SH-SY5Y (cell line): ENCODE measurements around the gene DLGAP1.

ENCODE experiments used
- GATA2 ChIP-seq: IDR thresholded peaks from 2 replicates; pipeline ENCODE4 v1.6.1; 2011; ENCODE audit warnings: mild to moderate bottlenecking, low read depth, low read length
- GATA3 ChIP-seq: IDR thresholded peaks from 2 replicates; pipeline ENCODE4 v1.6.1; 2011; ENCODE audit warnings: low read depth, mild to moderate bottlenecking, low read length, moderate library complexity

The DLGAP1 gene

GRCh38 chr18:3693410-3693809 is 761.7 kb downstream of the DLGAP1 start:
- no peak for TF ChIP-seq GATA2
- no peak for TF ChIP-seq GATA3

GRCh38 chr18:3692691-3693090 is 762.4 kb downstream of the DLGAP1 start:
- TF ChIP-seq GATA2 (no peak), GATA3 (no peak)

GRCh38 chr18:3692113-3692621 is 762.9 kb downstream of the DLGAP1 start:
- TF ChIP-seq GATA3: no peak
- no peak for TF ChIP-seq GATA2

GRCh38 chr18:3691705-3692104 is 763.4 kb downstream of the DLGAP1 start:
- no peak for TF ChIP-seq GATA2
- no peak for TF ChIP-seq GATA3

- TF ChIP-seq GATA2 (no peak), GATA3 (no peak)
These were observed 764.4 kb downstream of the DLGAP1 start for GRCh38 chr18:3690764-3691066.

GRCh38 chr18:3689986-3690763 is 764.9 kb downstream of the DLGAP1 start:
- TF ChIP-seq GATA3 (no peak), GATA2 (no peak)

GRCh38 chr18:3689091-3689490 is 766.0 kb downstream of the DLGAP1 start:
- no peak for TF ChIP-seq GATA2
- no peak for TF ChIP-seq GATA3

- no peak for TF ChIP-seq GATA3
- no peak for TF ChIP-seq GATA2
These were observed 766.4 kb downstream of the DLGAP1 start for GRCh38 chr18:3688690-3689089.

- TF ChIP-seq GATA3 (no peak), GATA2 (no peak)
These were observed 771.6 kb downstream of the DLGAP1 start for GRCh38 chr18:3683483-3683882.

GRCh38 chr18:3682061-3682460 is 773.0 kb downstream of the DLGAP1 start:
- no peak for TF ChIP-seq GATA3
- no peak for TF ChIP-seq GATA2

- TF ChIP-seq GATA2 (no peak), GATA3 (no peak)
These were observed 775.9 kb downstream of the DLGAP1 start for GRCh38 chr18:3679241-3679640.

GRCh38 chr18:3675994-3676393 is 779.1 kb downstream of the DLGAP1 start:
- TF ChIP-seq GATA3 (no peak), GATA2 (no peak)

- TF ChIP-seq GATA2 (no peak), GATA3 (no peak)
These were observed 779.7 kb downstream of the DLGAP1 start for GRCh38 chr18:3675446-3675845.

- TF ChIP-seq GATA3 (no peak), GATA2 (no peak)
These were observed 783.9 kb downstream of the DLGAP1 start for GRCh38 chr18:3671176-3671575.

GRCh38 chr18:3669376-3669775 is 785.7 kb downstream of the DLGAP1 start:
- TF ChIP-seq GATA3: no peak
- TF ChIP-seq GATA2: no peak
